Astrocyte of the spinal cord (primary cell): Measurements from ENCODE around the gene IKZF5.

Source experiments
- DNase-seq: peaks from one replicate; pipeline ENCODE4 v3.0.0; 2011; ENCODE audit warnings: low read depth, low spot score
- H3K4me3 ChIP-seq: 2 replicates; pipeline ENCODE4 v1.5.1; 2011; ENCODE audit warnings: low read depth, mild to moderate bottlenecking, low read length, moderate library complexity
- CTCF ChIP-seq: IDR thresholded peaks from 2 replicates; pipeline ENCODE4 v1.5.1; 2012; ENCODE audit warnings: low read depth, mild to moderate bottlenecking, low read length, inconsistent platforms
- in situ Hi-C: cut with HindIII; loops from 2 replicates; pipeline ENCODE4 v1.10.0; 2017; ENCODE audit warnings: low sequenced_read_pairs

IKZF5 gene

DNA sequence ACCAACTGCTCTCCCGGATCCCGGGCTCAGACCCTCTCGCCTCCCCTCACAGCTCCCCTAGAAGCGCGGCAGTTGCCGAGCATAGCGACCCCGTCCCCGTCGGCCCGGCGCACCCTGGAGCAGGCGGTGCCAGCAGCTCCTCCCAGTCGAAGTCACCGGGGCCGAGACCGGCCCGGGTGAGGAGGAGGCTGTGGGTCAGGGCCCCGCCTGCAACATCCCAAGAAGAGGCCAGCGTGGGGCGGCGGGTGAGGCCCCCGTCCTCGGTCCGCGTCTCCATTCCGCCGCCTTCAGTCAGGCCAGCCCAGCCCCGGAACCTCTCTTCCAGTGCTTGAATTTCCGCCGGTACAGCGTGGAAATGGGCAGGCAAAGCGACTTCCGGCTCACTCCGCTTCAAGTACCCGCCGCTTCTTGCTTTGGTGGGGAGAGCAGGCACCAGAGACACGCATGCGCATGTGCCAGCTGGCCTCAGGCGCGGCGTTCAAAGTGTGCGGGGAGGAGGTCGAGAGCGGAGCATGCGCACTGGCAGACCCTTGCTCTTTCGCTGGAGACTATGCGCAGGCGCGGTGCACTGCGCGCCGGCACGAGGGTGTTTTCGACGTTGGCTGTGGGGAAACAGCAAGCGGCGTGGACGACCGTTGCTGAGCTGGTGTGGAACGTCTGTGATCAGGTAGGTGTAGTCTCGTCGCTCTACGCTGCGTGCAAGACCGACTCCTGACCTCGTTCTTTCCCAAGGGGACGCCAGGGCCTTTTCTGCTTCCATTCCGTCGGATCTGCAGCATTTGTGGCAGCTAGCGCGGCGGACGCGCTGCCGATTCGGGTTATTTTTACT lies 54.5 kb downstream of the IKZF5 start, which contains the start of gene C10orf88:
Gene C10orf88, minus strand, starts transcription at position 326 of the 829 bp plus-strand sequence. Its CDS starts 49 bp downstream, at position 277.
- in situ Hi-C loops = no loop called here
- TF ChIP-seq CTCF = no peak
- H3K4me3 ChIP-seq = peak within 1 kb of the TSS; percentile 80
- DNase-seq = peak; percentile 99

- in situ Hi-C loops = no loop called here
- no peak overlapping the region for H3K4me3 ChIP-seq
These were observed 59.3 kb downstream of the IKZF5 start for GRCh38 chr10:122949296-122949695.

More at GRCh38 chr10:122949296-122949695, 59.3 kb downstream of the IKZF5 start:
- no peak for DNase-seq
- TF ChIP-seq CTCF = no peak
